ENCODE data around the gene LRP8. TPM values are rescaled to one million over a fixed set of nuclear protein-coding genes. Genes with fewer than 3 reads are reported as not detected.

Gene LRP8
- polyA plus RNA-seq, 1 donor: 4.1 TPM

DNA sequence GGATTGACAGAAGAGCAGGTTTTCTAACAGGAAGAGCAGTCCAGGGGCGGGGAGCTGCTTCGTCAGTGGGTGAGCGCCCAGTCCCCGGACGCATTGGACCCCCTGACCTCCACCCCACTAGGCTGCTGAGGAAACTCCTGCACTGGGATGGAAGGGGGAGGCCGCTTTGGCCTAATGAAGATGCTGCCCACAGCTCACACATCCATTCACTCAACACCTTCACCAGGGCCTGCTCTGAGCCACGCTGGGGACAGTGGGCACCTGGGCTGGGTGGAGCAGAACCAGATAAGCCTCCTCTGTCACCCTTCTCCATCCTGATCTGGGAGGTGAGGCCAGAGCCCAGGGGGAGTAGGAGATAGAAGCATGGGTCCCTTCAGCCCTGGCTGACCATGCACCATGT is 13.3 kb downstream of the LRP8 start:
- H3K27ac ChIP-seq (ENCODE audit: low read length): no peak overlapping the region
- no peak for DNase-seq
- peaks cover 12% of the 10 kb centered on the region for H3K4me1 ChIP-seq (ENCODE audit: control insufficient read depth, insufficient read depth, low read length)
- H3K27me3 ChIP-seq (ENCODE audit: control insufficient read depth, insufficient read depth, low read length): no peaks in the 10 kb centered on the region
- no peaks in the 10 kb centered on the region for H3K9me3 ChIP-seq (ENCODE audit: control insufficient read depth, low read depth, low read length)
- no peaks in the 10 kb centered on the region for H3K36me3 ChIP-seq (ENCODE audit: control insufficient read depth, insufficient read depth, low read length)
- WGBS (ENCODE audit: insufficient coverage, low lambda C conversion rate): no CpG with 5 or more reads among the region's 7 CpGs
- no peak overlapping the region for H3K4me3 ChIP-seq (ENCODE audit: low read length)

GRCh38 chr1:53314096-53314495 is 13.8 kb downstream of the LRP8 start:
- no peaks in the 10 kb centered on the region for H3K9me3 ChIP-seq (ENCODE audit: control insufficient read depth, low read depth, low read length)
- H3K36me3 ChIP-seq (ENCODE audit: control insufficient read depth, insufficient read depth, low read length): no peaks in the 10 kb centered on the region
- no peak for DNase-seq
- H3K27me3 ChIP-seq (ENCODE audit: control insufficient read depth, insufficient read depth, low read length): no peaks in the 10 kb centered on the region
- H3K4me1 ChIP-seq (ENCODE audit: control insufficient read depth, insufficient read depth, low read length): peaks cover 12% of the 10 kb centered on the region
- no peak overlapping the region for H3K4me3 ChIP-seq (ENCODE audit: low read length)
- WGBS (ENCODE audit: insufficient coverage, low lambda C conversion rate): no CpG with 5 or more reads among the region's 7 CpGs
- no peak overlapping the region for H3K27ac ChIP-seq (ENCODE audit: low read length)

- DNase-seq: no peak
- no peak overlapping the region for H3K27ac ChIP-seq (ENCODE audit: low read length)
- no peak overlapping the region for H3K4me3 ChIP-seq (ENCODE audit: low read length)
- WGBS (ENCODE audit: insufficient coverage, low lambda C conversion rate): no CpG with 5 or more reads among the region's 5 CpGs
- peaks cover 12% of the 10 kb centered on the region for H3K4me1 ChIP-seq (ENCODE audit: control insufficient read depth, insufficient read depth, low read length)
- no peaks in the 10 kb centered on the region for H3K27me3 ChIP-seq (ENCODE audit: control insufficient read depth, insufficient read depth, low read length)
- no peaks in the 10 kb centered on the region for H3K9me3 ChIP-seq (ENCODE audit: control insufficient read depth, low read depth, low read length)
- no peaks in the 10 kb centered on the region for H3K36me3 ChIP-seq (ENCODE audit: control insufficient read depth, insufficient read depth, low read length)
These were observed 14.3 kb downstream of the LRP8 start for GRCh38 chr1:53313556-53313955.

GRCh38 chr1:53311702-53312305 is 16.1 kb downstream of the LRP8 start:
- peaks cover 12% of the 10 kb centered on the region for H3K4me1 ChIP-seq (ENCODE audit: control insufficient read depth, insufficient read depth, low read length)
- WGBS (ENCODE audit: insufficient coverage, low lambda C conversion rate): no CpG with 5 or more reads among the region's 11 CpGs
- no peak overlapping the region for H3K4me3 ChIP-seq (ENCODE audit: low read length)
- no peaks in the 10 kb centered on the region for H3K9me3 ChIP-seq (ENCODE audit: control insufficient read depth, low read depth, low read length)
- DNase-seq: no peak
- H3K36me3 ChIP-seq (ENCODE audit: control insufficient read depth, insufficient read depth, low read length): no peaks in the 10 kb centered on the region
- no peaks in the 10 kb centered on the region for H3K27me3 ChIP-seq (ENCODE audit: control insufficient read depth, insufficient read depth, low read length)
- no peak overlapping the region for H3K27ac ChIP-seq (ENCODE audit: low read length)

GRCh38 chr1:53310847-53311681 is 16.8 kb downstream of the LRP8 start:
- H3K4me3 ChIP-seq (ENCODE audit: low read length): no peak overlapping the region
- H3K36me3 ChIP-seq (ENCODE audit: control insufficient read depth, insufficient read depth, low read length): no peaks in the 10 kb centered on the region
- no CpG with 5 or more reads among the region's 15 CpGs for WGBS (ENCODE audit: insufficient coverage, low lambda C conversion rate)
- no peak for DNase-seq
- no peak overlapping the region for H3K27ac ChIP-seq (ENCODE audit: low read length)
- H3K27me3 ChIP-seq (ENCODE audit: control insufficient read depth, insufficient read depth, low read length): no peaks in the 10 kb centered on the region
- peaks cover 6% of the 10 kb centered on the region for H3K4me1 ChIP-seq (ENCODE audit: control insufficient read depth, insufficient read depth, low read length)
- no peaks in the 10 kb centered on the region for H3K9me3 ChIP-seq (ENCODE audit: control insufficient read depth, low read depth, low read length)

GRCh38 chr1:53309802-53310201 is 18.1 kb downstream of the LRP8 start:
- WGBS (ENCODE audit: insufficient coverage, low lambda C conversion rate): no CpG with 5 or more reads among the region's 11 CpGs
- Histone ChIP-seq H3K36me3 (ENCODE audit: control insufficient read depth, insufficient read depth, low read length) (no peaks in the 10 kb centered on the region), H3K27ac (ENCODE audit: low read length) (no peak overlapping the region), H3K27me3 (ENCODE audit: control insufficient read depth, insufficient read depth, low read length) (no peaks in the 10 kb centered on the region), H3K4me3 (ENCODE audit: low read length) (no peak overlapping the region), H3K9me3 (ENCODE audit: control insufficient read depth, low read depth, low read length) (no peaks in the 10 kb centered on the region), H3K4me1 (ENCODE audit: control insufficient read depth, insufficient read depth, low read length) (no peaks in the 10 kb centered on the region)
- DNase-seq: no peak

GRCh38 chr1:53308506-53308905 is 19.4 kb downstream of the LRP8 start:
- H3K4me1 ChIP-seq (ENCODE audit: control insufficient read depth, insufficient read depth, low read length): no peaks in the 10 kb centered on the region
- no CpG with 5 or more reads among the region's 8 CpGs for WGBS (ENCODE audit: insufficient coverage, low lambda C conversion rate)
- H3K9me3 ChIP-seq (ENCODE audit: control insufficient read depth, low read depth, low read length): no peaks in the 10 kb centered on the region
- H3K27me3 ChIP-seq (ENCODE audit: control insufficient read depth, insufficient read depth, low read length): no peaks in the 10 kb centered on the region
- no peak for DNase-seq
- H3K27ac ChIP-seq (ENCODE audit: low read length): no peak overlapping the region
- no peak overlapping the region for H3K4me3 ChIP-seq (ENCODE audit: low read length)
- no peaks in the 10 kb centered on the region for H3K36me3 ChIP-seq (ENCODE audit: control insufficient read depth, insufficient read depth, low read length)

DNA sequence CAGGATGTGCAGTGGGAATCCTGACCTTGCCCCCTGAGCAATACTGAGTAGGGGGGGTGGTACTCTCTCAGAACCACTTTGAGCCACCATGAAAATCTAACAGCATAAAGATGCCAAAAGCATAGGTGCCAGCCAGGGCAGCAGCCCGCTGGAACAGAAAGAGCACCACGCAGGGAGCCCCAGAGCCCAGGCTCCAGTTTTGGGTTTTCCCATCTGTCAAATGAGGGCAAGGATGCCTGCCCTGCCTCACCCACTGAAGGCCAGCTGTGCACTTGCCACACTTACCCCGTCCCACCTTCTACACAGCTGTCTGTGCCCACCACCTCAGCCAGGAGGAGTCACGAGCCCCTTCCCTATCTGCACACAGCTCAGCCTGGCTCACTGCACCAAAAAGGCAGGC is 20.8 kb downstream of the LRP8 start:
- no CpG with 5 or more reads among the region's 4 CpGs for WGBS (ENCODE audit: insufficient coverage, low lambda C conversion rate)
- no peak overlapping the region for H3K4me3 ChIP-seq (ENCODE audit: low read length)
- no peaks in the 10 kb centered on the region for H3K27me3 ChIP-seq (ENCODE audit: control insufficient read depth, insufficient read depth, low read length)
- H3K4me1 ChIP-seq (ENCODE audit: control insufficient read depth, insufficient read depth, low read length): no peaks in the 10 kb centered on the region
- H3K27ac ChIP-seq (ENCODE audit: low read length): no peak overlapping the region
- no peaks in the 10 kb centered on the region for H3K9me3 ChIP-seq (ENCODE audit: control insufficient read depth, low read depth, low read length)
- no peaks in the 10 kb centered on the region for H3K36me3 ChIP-seq (ENCODE audit: control insufficient read depth, insufficient read depth, low read length)
- DNase-seq: no peak

DNA sequence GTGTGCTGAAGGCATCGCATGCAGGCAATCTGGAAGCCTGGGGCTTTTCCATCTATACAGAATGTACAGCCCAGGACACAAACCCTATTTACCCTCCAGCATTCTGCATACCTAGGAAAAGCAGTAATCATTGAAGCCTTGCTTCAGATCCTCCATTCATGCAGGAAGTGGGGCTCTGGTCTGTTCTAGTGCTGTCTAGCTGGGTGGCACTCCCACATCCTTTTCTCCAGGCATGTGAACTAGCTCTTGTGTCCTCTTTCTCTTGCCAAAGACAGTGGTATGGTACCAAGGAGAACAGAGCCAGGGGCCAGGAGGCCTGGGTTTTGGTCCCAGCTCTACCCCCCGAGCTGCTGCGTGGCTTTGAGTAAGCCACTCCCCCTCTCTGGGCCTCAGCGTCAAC is 21.7 kb downstream of the LRP8 start:
- H3K4me3 ChIP-seq (ENCODE audit: low read length): no peak overlapping the region
- no peaks in the 10 kb centered on the region for H3K9me3 ChIP-seq (ENCODE audit: control insufficient read depth, low read depth, low read length)
- H3K27ac ChIP-seq (ENCODE audit: low read length): no peak overlapping the region
- WGBS (ENCODE audit: insufficient coverage, low lambda C conversion rate): 80% methylated on average over 1 of the region's 4 CpGs
- no peaks in the 10 kb centered on the region for H3K4me1 ChIP-seq (ENCODE audit: control insufficient read depth, insufficient read depth, low read length)
- DNase-seq: no peak
- no peaks in the 10 kb centered on the region for H3K27me3 ChIP-seq (ENCODE audit: control insufficient read depth, insufficient read depth, low read length)
- no peaks in the 10 kb centered on the region for H3K36me3 ChIP-seq (ENCODE audit: control insufficient read depth, insufficient read depth, low read length)

GRCh38 chr1:53305650-53306049 is 22.2 kb downstream of the LRP8 start:
- Histone ChIP-seq H3K4me1 (ENCODE audit: control insufficient read depth, insufficient read depth, low read length) (no peaks in the 10 kb centered on the region), H3K27ac (ENCODE audit: low read length) (no peak overlapping the region), H3K4me3 (ENCODE audit: low read length) (no peak overlapping the region), H3K27me3 (ENCODE audit: control insufficient read depth, insufficient read depth, low read length) (no peaks in the 10 kb centered on the region), H3K36me3 (ENCODE audit: control insufficient read depth, insufficient read depth, low read length) (no peaks in the 10 kb centered on the region), H3K9me3 (ENCODE audit: control insufficient read depth, low read depth, low read length) (no peaks in the 10 kb centered on the region)
- no peak for DNase-seq
- WGBS (ENCODE audit: insufficient coverage, low lambda C conversion rate): no CpG with 5 or more reads among the region's 7 CpGs

DNA sequence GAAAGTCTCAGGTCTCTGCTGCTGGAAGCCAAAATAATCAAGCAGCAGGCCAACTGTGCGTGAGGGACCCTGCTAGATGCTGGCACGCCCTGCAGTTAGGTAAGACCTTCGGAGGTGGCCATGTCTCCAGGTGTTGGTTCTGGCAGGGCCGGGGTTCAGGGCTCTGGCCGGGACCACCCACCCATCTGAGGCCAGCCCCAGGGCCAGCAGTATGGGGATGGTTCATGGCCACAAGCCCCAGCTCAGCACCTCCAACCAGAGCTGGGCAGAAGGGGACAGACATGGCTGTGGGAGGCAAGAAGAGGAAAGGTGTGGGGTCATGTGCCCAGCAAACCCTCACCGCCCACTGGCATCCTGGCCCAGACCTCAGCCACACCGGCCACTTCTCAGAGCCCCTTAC is 23.3 kb downstream of the LRP8 start:
- Histone ChIP-seq H3K9me3 (ENCODE audit: control insufficient read depth, low read depth, low read length) (no peaks in the 10 kb centered on the region), H3K27me3 (ENCODE audit: control insufficient read depth, insufficient read depth, low read length) (no peaks in the 10 kb centered on the region), H3K27ac (ENCODE audit: low read length) (no peak overlapping the region), H3K4me3 (ENCODE audit: low read length) (no peak overlapping the region), H3K36me3 (ENCODE audit: control insufficient read depth, insufficient read depth, low read length) (no peaks in the 10 kb centered on the region), H3K4me1 (ENCODE audit: control insufficient read depth, insufficient read depth, low read length) (no peaks in the 10 kb centered on the region)
- no peak for DNase-seq
- WGBS (ENCODE audit: insufficient coverage, low lambda C conversion rate): no CpG with 5 or more reads among the region's 7 CpGs
